Ascending aorta (tissue), 2 donors: ENCODE data around the gene SHROOM2. TPM values are rescaled to one million over a fixed set of nuclear protein-coding genes. Genes with fewer than 3 reads are reported as not detected.

Experiments used
- DNase-seq, 2 donors: peaks; one replicate each; pipeline ENCODE4 v3.0.0-alpha.2; 2019; ENCODE audit warnings: low spot score in 2 of 2
- H3K27ac ChIP-seq, 2 donors: fragments of 200-600 bp; sonication (generic); one replicate each; pipeline ENCODE4 v1.5.1; 2016 to 2017; ENCODE audit warnings: mild to moderate bottlenecking in 1 of 2
- H3K27me3 ChIP-seq: fragments of 200-600 bp; sonication (generic); one replicate; pipeline ENCODE4 v1.5.1; 2017
- H3K36me3 ChIP-seq, 2 donors: fragments of 200-600 bp; sonication (generic); one replicate each; pipeline ENCODE4 v1.5.1; 2016
- H3K4me1 ChIP-seq, 2 donors: fragments of 200-600 bp; sonication (generic); one replicate each; pipeline ENCODE4 v1.5.1; 2016 to 2017; ENCODE audit warnings: mild to moderate bottlenecking in 1 of 2
- H3K4me3 ChIP-seq, 2 donors: fragments of 200-600 bp; sonication (generic); one replicate each; pipeline ENCODE4 v1.5.1; 2016 to 2017; ENCODE audit warnings: mild to moderate bottlenecking in 1 of 2
- H3K9me3 ChIP-seq, 2 donors: fragments of 200-600 bp; sonication (generic); one replicate each; pipeline ENCODE4 v1.5.1; 2016
- CTCF ChIP-seq, 3 experiments: fragments of 200-600 bp in 2 of 3; fragments of 450-650 bp in 1 of 3; sonication (generic) in 2 of 3; IDR thresholded peaks; one replicate each; pipeline ENCODE4 v1.5.1; 2016 to 2019; ENCODE audit warnings: antibody characterized with exemption in 3 of 3, mild to moderate bottlenecking in 1 of 3, moderate library complexity in 1 of 3
- intact Hi-C: fragments of 100-400 bp; cut with DNase I; formaldehyde crosslinking; loops from one replicate; pipeline ENCODE4 v1.15.1; 2023
- total RNA-seq: library from RNA; depleted of rRNA; stranded (reverse); fragments of >200 nt; gene quantifications from one replicate; pipeline ENCODE4 v1.1.0, GENCODE V29; 2016

Gene SHROOM2
- total RNA-seq, 1 donor from 2014 or later = 7.5 TPM

GRCh38 chrX:9772943-9773342, 13.3 kb upstream of the SHROOM2 start:
- H3K9me3 ChIP-seq = no peaks in the 10 kb centered on the region
- DNase-seq = no peak
- H3K27ac ChIP-seq = no peak overlapping the region
- no peak for TF ChIP-seq CTCF (IDR thresholded peaks at IDR 0.05)
- intact Hi-C loops = no loop called here
- no peaks in the 10 kb centered on the region for H3K4me1 ChIP-seq
- no peaks in the 10 kb centered on the region for H3K27me3 ChIP-seq
- H3K36me3 ChIP-seq = no peaks in the 10 kb centered on the region
- H3K4me3 ChIP-seq = no peak overlapping the region

GRCh38 chrX:9775930-9776329, 10.3 kb upstream of the SHROOM2 start:
- TF ChIP-seq CTCF (IDR thresholded peaks at IDR 0.05) = no peak
- DNase-seq = no peak
- no peaks in the 10 kb centered on the region for H3K36me3 ChIP-seq
- H3K9me3 ChIP-seq = no peaks in the 10 kb centered on the region
- H3K27ac ChIP-seq = no peak overlapping the region
- intact Hi-C loops = no loop called here
- no peaks in the 10 kb centered on the region for H3K4me1 ChIP-seq
- H3K27me3 ChIP-seq = no peaks in the 10 kb centered on the region
- no peak overlapping the region for H3K4me3 ChIP-seq

- intact Hi-C loops = no loop called here
- Histone ChIP-seq H3K9me3 (no peaks in the 10 kb centered on the region), H3K4me3 (no peak overlapping the region), H3K36me3 (no peaks in the 10 kb centered on the region), H3K27ac (no peak overlapping the region), H3K4me1 (peaks cover 0 to 2% of the 10 kb centered on the region in 2 donors), H3K27me3 (no peaks in the 10 kb centered on the region)
- TF ChIP-seq CTCF (IDR thresholded peaks at IDR 0.05) = no peak
- no peak for DNase-seq
These were observed 4.3 kb upstream of the SHROOM2 start for GRCh38 chrX:9781941-9782340.

- Histone ChIP-seq H3K4me3 (no peak overlapping the region), H3K27me3 (no peaks in the 10 kb centered on the region), H3K4me1 (peaks cover 0 to 2% of the 10 kb centered on the region in 2 donors), H3K9me3 (no peaks in the 10 kb centered on the region), H3K27ac (no peak overlapping the region), H3K36me3 (no peaks in the 10 kb centered on the region)
- TF ChIP-seq CTCF (IDR thresholded peaks at IDR 0.05) = no peak
- intact Hi-C loops = no loop called here
- DNase-seq = no peak
These were observed 1.9 kb upstream of the SHROOM2 start for GRCh38 chrX:9784332-9784731.

GRCh38 chrX:9785254-9785943, 830 bp upstream of the SHROOM2 start:
- no peak for DNase-seq
- TF ChIP-seq CTCF (IDR thresholded peaks at IDR 0.05) = no peak
- Histone ChIP-seq H3K4me3 (peak overlapping the region; percentile 57 to 60), H3K9me3 (no peaks in the 10 kb centered on the region), H3K27me3 (no peaks in the 10 kb centered on the region), H3K27ac (no peak overlapping the region), H3K36me3 (no peaks in the 10 kb centered on the region), H3K4me1 (peaks cover 0 to 2% of the 10 kb centered on the region in 2 donors)
- intact Hi-C loops = no loop called here
